PC-3 (cell line): ENCODE data around the gene ZNF346. TPM values are rescaled to one million over a fixed set of nuclear protein-coding genes. Genes with fewer than 3 reads are reported as not detected.

Experiments used
- ATAC-seq: fragments of 200-7000 bp; cut with Tn5 transposase; 2 replicates; pipeline ENCODE4 v1.9.1; 2020; ENCODE audit warnings: mild to moderate bottlenecking, moderate library complexity
- Bru-seq: library from RNA; stranded (reverse); fragments of 400-500 nt; gene quantifications from one replicate; lab custom pipeline; 2021; lab: Mats Ljungman, UMichigan
- BruChase-seq, 2 experiments: library from RNA; stranded (reverse); fragments of 400-500 nt; gene quantifications; one replicate each; lab custom pipeline; 2021; lab: Mats Ljungman, UMichigan
- BruUV-seq: library from RNA; stranded (reverse); fragments of 400-500 nt; replicated peaks from 2 replicates; lab custom pipeline; 2021; lab: Mats Ljungman, UMichigan
- CTCF ChIA-PET: fragments of 300-600 bp; sonication (Branson Sonifier 250); formaldehyde crosslinking; loops from one replicate; lab custom pipeline; 2022; ENCODE audit warnings: antibody characterized with exemption; lab: Charles Lee
- POLR2A ChIA-PET: fragments of 300-600 bp; sonication (Branson Sonifier 250); formaldehyde crosslinking; loops from one replicate; lab custom pipeline; 2022; ENCODE audit warnings: antibody characterized with exemption; ENCODE audit not compliant: unreplicated experiment; lab: Charles Lee
- DNase-seq: peaks from one replicate; pipeline ENCODE4 v3.0.0-alpha.2; 2015
- H2AFZ ChIP-seq: fragments of 300-600 bp; sonication (generic); 2 replicates; pipeline ENCODE4 v1.6.0; 2016; ENCODE audit warnings: antibody characterized with exemption, low read length
- H3F3A ChIP-seq: fragments of 300-600 bp; sonication (generic); one replicate; pipeline ENCODE4 v1.6.0; 2017; ENCODE audit warnings: antibody characterized with exemption, low read length, control low read depth, mild to moderate bottlenecking; ENCODE audit not compliant: unreplicated experiment
- H3K27ac ChIP-seq: fragments of 300-600 bp; sonication (generic); 2 replicates; pipeline ENCODE4 v1.5.1; 2016; ENCODE audit warnings: mild to moderate bottlenecking, low read length
- H3K27me3 ChIP-seq: fragments of 300-600 bp; sonication (generic); 2 replicates; pipeline ENCODE4 v1.6.1; 2016; ENCODE audit warnings: low read length, mixed read lengths
- H3K36me3 ChIP-seq: fragments of 300-600 bp; sonication (generic); 2 replicates; pipeline ENCODE4 v1.6.1; 2016; ENCODE audit warnings: low read depth, mixed run types, low read length, mixed read lengths
- H3K4me1 ChIP-seq: fragments of 300-600 bp; sonication (generic); 2 replicates; pipeline ENCODE4 v1.5.1; 2016; ENCODE audit warnings: low read length; ENCODE audit not compliant: insufficient read depth
- H3K4me2 ChIP-seq: fragments of 300-600 bp; sonication (generic); 2 replicates; pipeline ENCODE4 v1.6.0; 2016; ENCODE audit warnings: low read length
- H3K4me3 ChIP-seq: fragments of 300-600 bp; sonication (generic); 2 replicates; pipeline ENCODE4 v1.5.1; 2016; ENCODE audit warnings: mild to moderate bottlenecking, low read length, mixed read lengths
- H3K79me2 ChIP-seq: fragments of 300-600 bp; sonication (generic); 2 replicates; pipeline ENCODE4 v1.6.1; 2017; ENCODE audit warnings: low read length, mixed read lengths
- H3K9ac ChIP-seq: fragments of 300-600 bp; sonication (generic); 2 replicates; pipeline ENCODE4 v1.6.0; 2016; ENCODE audit warnings: mild to moderate bottlenecking, low read length
- H3K9me2 ChIP-seq: fragments of 300-600 bp; sonication (generic); replicated peaks from 2 replicates; pipeline ENCODE4 v1.6.1; 2016; ENCODE audit warnings: mixed run types, low read length, mixed read lengths
- H3K9me3 ChIP-seq: fragments of 300-600 bp; sonication (generic); 2 replicates; pipeline ENCODE4 v1.6.1; 2016; ENCODE audit warnings: low read length, mixed read lengths
- H4K20me1 ChIP-seq: fragments of 300-600 bp; sonication (generic); 2 replicates; pipeline ENCODE4 v1.6.1; 2016; ENCODE audit warnings: low read length, mixed read lengths
- EZH2 ChIP-seq: fragments of 300-600 bp; sonication (generic); IDR thresholded peaks from one replicate; pipeline ENCODE4 v1.6.1; 2017; ENCODE audit warnings: antibody characterized with exemption, mild to moderate bottlenecking, low read length; ENCODE audit not compliant: unreplicated experiment
- EZH2phosphoT487 ChIP-seq: fragments of 300-600 bp; sonication (generic); IDR thresholded peaks from 2 replicates; pipeline ENCODE4 v1.6.1; 2018; ENCODE audit warnings: mild to moderate bottlenecking, antibody characterized with exemption, low read length, borderline replicate concordance
- intact Hi-C: fragments of 100-400 bp; cut with micrococcal nuclease; formaldehyde crosslinking; loops from 2 replicates; pipeline ENCODE4 v1.9.0; 2023
- long read RNA-seq: library from polyadenylated mRNA; unstranded; transcript quantifications from one replicate; pipeline ENCODE4 v2.0.0, GENCODE V29; 2021; ENCODE audit not compliant: unreplicated experiment
- total RNA-seq: library from RNA; depleted of rRNA; stranded (reverse); fragments of >200 nt; gene quantifications from 2 replicates; pipeline ENCODE4 v1.2.3, GENCODE V29; 2014; rRNA removed
- TF ChIP-seq, protein P1 (sequence below): fragments of 300-600 bp; sonication (generic); conservative IDR thresholded peaks from 2 replicates; pipeline ENCODE4 v1.5.1; 2017; ENCODE audit warnings: antibody characterized with exemption, low read depth, mild to moderate bottlenecking, low read length

The ZNF346 gene
- total RNA-seq (33.9 and 38.9 TPM in 2 replicates), Bru-seq, nascent RNA (percentile 76 among the genes with signal in this experiment), BruChase-seq, experiment 1, labeled RNA remaining after a 6-hour chase (percentile 77 among the genes with signal in this experiment), BruChase-seq, experiment 2, labeled RNA remaining after a 2-hour chase (percentile 82 among the genes with signal in this experiment)
- long read RNA-seq, transcript ZNF346-201 (7 exons, 2,314 nt) = major isoform, 15 of 47 reads
- long read RNA-seq, partial matches to known transcripts = 5 of 47 reads
- long read RNA-seq, other reads (novel, unspliced or antisense) = 23 of 47 reads

DNA sequence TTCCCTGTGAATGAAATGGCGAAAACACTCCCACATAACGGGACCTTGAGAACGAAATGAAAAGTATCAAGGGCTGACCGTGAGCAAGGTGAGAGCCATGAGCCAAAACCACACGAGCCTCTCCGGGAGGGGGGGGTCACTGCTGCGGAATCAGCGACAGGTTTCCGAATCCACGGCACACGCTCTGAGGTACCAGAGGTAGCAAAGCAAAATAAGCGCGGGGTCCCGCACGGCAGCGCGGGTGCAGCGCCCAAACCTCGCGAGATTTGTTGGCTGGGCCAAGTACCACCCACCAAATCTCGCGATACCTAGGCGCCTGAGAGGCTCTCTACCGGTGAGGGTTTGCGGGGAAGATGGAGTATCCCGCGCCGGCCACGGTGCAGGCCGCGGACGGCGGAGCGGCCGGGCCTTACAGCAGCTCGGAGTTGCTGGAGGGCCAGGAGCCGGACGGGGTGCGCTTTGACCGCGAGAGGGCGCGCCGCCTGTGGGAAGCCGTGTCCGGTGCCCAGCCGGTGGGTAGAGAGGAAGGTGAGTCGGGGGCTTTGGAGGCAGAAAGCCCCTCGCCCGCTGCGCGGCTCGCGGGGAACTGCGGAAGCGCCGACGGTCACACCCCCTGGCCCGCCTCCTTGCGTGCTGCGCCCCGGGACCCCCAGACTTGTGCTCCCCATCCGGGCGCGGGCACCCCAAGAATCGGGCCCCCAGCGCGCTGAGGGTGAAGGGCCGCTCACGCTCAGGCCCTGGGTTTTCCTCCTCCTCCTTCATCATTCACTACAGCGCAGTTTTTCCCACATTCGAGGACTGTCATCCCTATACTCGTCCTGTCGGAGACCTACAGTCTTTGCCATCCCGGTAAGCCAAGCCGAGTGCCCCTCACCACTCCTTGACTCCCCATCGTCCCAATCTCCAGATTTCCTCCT is at the start of gene ZNF346:
TSS of gene ZNF346 (plus strand) at position 311 of the 917 bp plus-strand sequence. CDS start at position 354, 43 bp downstream.
- Histone ChIP-seq H2AFZ (peak within 1 kb of the TSS; percentile 90), H3K27me3 (no peaks in the 10 kb centered on the region), H3K27ac (no peak within 1 kb of the TSS), H3K9me2 (no peaks in the 10 kb centered on the region), H3K79me2 (peaks cover 55% of the 10 kb centered on the region), H4K20me1 (no peaks in the 10 kb centered on the region), H3K4me3 (peak within 1 kb of the TSS; percentile 76), H3K36me3 (peaks cover 7% of the 10 kb centered on the region; the same call in 1 of the 2 replicates), H3K4me2 (peak within 1 kb of the TSS; percentile 98), H3K4me1 (0 out of 2 replicates have a peak, but pooled peaks cover 5% of the 10 kb centered on the region), H3K9ac (peak within 1 kb of the TSS; percentile 96), H3K9me3 (no peaks in the 10 kb centered on the region), H3F3A (no peaks in the 10 kb centered on the region)
- TF ChIP-seq EZH2phosphoT487 = no peak
- TF ChIP-seq, protein P1, sequence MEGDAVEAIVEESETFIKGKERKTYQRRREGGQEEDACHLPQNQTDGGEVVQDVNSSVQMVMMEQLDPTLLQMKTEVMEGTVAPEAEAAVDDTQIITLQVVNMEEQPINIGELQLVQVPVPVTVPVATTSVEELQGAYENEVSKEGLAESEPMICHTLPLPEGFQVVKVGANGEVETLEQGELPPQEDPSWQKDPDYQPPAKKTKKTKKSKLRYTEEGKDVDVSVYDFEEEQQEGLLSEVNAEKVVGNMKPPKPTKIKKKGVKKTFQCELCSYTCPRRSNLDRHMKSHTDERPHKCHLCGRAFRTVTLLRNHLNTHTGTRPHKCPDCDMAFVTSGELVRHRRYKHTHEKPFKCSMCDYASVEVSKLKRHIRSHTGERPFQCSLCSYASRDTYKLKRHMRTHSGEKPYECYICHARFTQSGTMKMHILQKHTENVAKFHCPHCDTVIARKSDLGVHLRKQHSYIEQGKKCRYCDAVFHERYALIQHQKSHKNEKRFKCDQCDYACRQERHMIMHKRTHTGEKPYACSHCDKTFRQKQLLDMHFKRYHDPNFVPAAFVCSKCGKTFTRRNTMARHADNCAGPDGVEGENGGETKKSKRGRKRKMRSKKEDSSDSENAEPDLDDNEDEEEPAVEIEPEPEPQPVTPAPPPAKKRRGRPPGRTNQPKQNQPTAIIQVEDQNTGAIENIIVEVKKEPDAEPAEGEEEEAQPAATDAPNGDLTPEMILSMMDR = peak; percentile 62
- DNase-seq = peak; percentile 98
- peak; percentile 97 for ATAC-seq
- ChIA-PET POLR2A (no interaction called here), CTCF (interaction anchor here (0.6 kb wide), 1 partner anchor 9 kb away, joined by 10 read pairs; no protein-coding TSS in a partner anchor)
- intact Hi-C loops = no loop called here
- TSS peak; percentile 51 for BruUV-seq

GRCh38 chr5:176979669-176980068 is 42.8 kb upstream of the ZNF346 start:
- no peak overlapping the region for H2AFZ ChIP-seq
- intact Hi-C loops = no loop called here
- no peaks in the 10 kb centered on the region for H3F3A ChIP-seq
- no peak overlapping the region for H3K4me2 ChIP-seq
- no TSS peak for BruUV-seq
- H3K4me3 ChIP-seq = no peak overlapping the region
- H3K79me2 ChIP-seq = peaks cover 23% of the 10 kb centered on the region
- H4K20me1 ChIP-seq = peaks cover 8% of the 10 kb centered on the region; the same call in 1 of the 2 replicates
- ChIA-PET CTCF (no interaction called here), POLR2A (no interaction called here)
- H3K9me3 ChIP-seq = no peaks in the 10 kb centered on the region
- H3K9ac ChIP-seq = no peak overlapping the region
- ATAC-seq (no peak), DNase-seq (no peak)
- peaks cover 17% of the 10 kb centered on the region for H3K36me3 ChIP-seq
- no peaks in the 10 kb centered on the region for H3K9me2 ChIP-seq
- no peaks in the 10 kb centered on the region for H3K4me1 ChIP-seq
- no peak for TF ChIP-seq EZH2phosphoT487
- TF ChIP-seq, protein P1 = no peak
- TF ChIP-seq EZH2 = no peak
- no peaks in the 10 kb centered on the region for H3K27me3 ChIP-seq
- H3K27ac ChIP-seq = no peak overlapping the region
